GM12875 (cell line): ENCODE measurements around the gene VRK1.
A peak's percentile ranks its signal among the peaks of the same experiment; 100 is the strongest.

Source experiments
- H3K4me3 ChIP-seq: one replicate; pipeline ENCODE4 v1.5.1; 2011; ENCODE audit warnings: low read depth, low read length, control low read depth
- TF ChIP-seq, protein P1 (sequence below): IDR thresholded peaks from 2 replicates; pipeline ENCODE4 v1.5.1; 2011; ENCODE audit warnings: low read depth, mild to moderate bottlenecking, control low read depth, inconsistent platforms, low read length, moderate library complexity, borderline replicate concordance; ENCODE audit not compliant: insufficient read depth

The VRK1 gene, protein sequence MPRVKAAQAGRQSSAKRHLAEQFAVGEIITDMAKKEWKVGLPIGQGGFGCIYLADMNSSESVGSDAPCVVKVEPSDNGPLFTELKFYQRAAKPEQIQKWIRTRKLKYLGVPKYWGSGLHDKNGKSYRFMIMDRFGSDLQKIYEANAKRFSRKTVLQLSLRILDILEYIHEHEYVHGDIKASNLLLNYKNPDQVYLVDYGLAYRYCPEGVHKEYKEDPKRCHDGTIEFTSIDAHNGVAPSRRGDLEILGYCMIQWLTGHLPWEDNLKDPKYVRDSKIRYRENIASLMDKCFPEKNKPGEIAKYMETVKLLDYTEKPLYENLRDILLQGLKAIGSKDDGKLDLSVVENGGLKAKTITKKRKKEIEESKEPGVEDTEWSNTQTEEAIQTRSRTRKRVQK

DNA sequence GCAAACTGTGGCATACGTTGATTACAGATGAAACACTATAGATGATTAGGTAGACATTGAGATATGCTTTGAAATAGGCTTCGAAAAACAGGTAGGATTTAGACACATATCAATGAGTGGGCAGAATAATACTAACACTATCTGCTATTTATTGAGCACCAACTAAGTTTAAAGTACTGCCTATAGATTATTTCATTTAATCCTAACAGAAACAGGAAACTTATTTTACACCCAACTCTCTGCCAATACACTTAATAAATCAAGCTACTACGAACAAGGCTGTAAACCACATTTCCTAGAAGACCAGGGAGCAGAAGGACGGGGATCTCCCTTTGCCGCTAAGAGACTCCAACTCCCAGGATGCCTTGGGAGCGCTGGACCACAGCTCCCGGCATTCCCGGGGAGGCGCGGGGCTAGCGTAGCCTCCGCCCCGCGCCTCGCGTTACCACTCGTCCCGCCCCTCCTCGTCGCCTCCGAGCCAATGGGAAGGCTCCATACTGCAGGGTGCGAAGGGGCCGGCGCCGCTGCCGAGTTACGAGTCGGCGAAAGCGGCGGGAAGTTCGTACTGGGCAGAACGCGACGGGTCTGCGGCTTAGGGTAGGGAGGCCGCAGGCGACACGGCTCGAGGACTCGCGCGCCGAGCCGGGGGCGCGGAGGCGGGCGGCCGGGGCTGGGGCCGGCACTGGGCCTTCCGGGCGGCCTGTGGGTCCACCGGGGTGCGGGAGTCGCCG is at the start of gene VRK1:
Gene VRK1, plus strand, starts transcription at position 532 of the 731 bp plus-strand sequence. CDS start 36,090 bp downstream, outside the sequence.
- H3K4me3 ChIP-seq, result peak within 1 kb of the TSS; percentile 83
- TF ChIP-seq, protein P1, sequence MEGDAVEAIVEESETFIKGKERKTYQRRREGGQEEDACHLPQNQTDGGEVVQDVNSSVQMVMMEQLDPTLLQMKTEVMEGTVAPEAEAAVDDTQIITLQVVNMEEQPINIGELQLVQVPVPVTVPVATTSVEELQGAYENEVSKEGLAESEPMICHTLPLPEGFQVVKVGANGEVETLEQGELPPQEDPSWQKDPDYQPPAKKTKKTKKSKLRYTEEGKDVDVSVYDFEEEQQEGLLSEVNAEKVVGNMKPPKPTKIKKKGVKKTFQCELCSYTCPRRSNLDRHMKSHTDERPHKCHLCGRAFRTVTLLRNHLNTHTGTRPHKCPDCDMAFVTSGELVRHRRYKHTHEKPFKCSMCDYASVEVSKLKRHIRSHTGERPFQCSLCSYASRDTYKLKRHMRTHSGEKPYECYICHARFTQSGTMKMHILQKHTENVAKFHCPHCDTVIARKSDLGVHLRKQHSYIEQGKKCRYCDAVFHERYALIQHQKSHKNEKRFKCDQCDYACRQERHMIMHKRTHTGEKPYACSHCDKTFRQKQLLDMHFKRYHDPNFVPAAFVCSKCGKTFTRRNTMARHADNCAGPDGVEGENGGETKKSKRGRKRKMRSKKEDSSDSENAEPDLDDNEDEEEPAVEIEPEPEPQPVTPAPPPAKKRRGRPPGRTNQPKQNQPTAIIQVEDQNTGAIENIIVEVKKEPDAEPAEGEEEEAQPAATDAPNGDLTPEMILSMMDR, result no peak

- H3K4me3 ChIP-seq, result no peak overlapping the region
- TF ChIP-seq, protein P1, result no peak
Measured at GRCh38 chr14:96747608-96748007, 49.6 kb upstream of the VRK1 start.

- no peak overlapping the region for H3K4me3 ChIP-seq
- TF ChIP-seq, protein P1, result no peak
Measured at GRCh38 chr14:96748362-96748761, 48.8 kb upstream of the VRK1 start.

- TF ChIP-seq, protein P1, result no peak
- H3K4me3 ChIP-seq, result no peak overlapping the region
Measured at GRCh38 chr14:96751505-96751904, 45.7 kb upstream of the VRK1 start.

DNA sequence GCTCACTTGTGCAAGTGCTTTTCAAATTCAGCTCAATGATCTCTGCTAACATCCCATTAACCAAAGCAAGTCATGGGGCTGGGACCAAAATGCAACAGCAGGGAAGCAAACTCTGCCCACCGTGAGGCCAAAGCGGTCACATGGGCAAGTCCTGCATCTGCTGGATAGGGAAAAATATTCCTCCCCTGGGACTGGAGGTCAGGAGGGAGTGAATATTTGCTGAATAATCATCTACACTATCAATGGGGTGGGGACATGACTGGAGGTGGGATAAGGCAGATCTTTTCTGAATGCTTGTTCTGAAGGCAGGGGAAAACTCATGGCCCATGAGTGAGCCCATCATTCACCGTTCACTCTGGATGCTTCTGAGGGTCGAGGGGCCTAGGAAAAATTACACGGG is 45.1 kb upstream of the VRK1 start:
- TF ChIP-seq, protein P1, result no peak
- no peak overlapping the region for H3K4me3 ChIP-seq

DNA sequence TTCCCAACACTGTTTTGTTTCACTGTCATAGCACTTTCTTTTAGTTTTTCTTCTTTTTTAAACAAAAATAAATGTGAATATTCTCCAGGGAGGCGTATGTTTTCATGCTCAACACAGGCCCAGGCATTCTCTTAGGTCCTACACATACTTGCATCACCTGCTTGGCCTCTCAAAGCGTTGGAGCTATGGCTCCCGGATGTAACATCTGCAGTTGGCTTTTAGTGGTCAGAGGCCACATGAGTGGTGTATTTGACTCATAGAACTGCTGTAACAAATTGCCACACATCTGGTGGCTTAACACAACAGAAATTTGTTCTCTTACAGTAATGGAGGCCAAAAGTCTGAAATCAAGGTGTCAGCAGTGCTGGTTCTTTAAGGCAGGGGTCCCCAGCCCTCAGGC is 44.6 kb upstream of the VRK1 start:
- TF ChIP-seq, protein P1, result no peak
- no peak overlapping the region for H3K4me3 ChIP-seq

- no peak overlapping the region for H3K4me3 ChIP-seq
- TF ChIP-seq, protein P1, result no peak
Measured at GRCh38 chr14:96754162-96754844, 42.9 kb upstream of the VRK1 start.
